Cardiac fibroblast (primary cell): ENCODE results near the gene WNK2.

ENCODE experiments used
- DNase-seq, 2 donors: peaks; one replicate each; pipeline versions ENCODE4 v3.0.0 to v3.0.0-alpha.2; 2010; ENCODE audit warnings: low read depth in 2 of 2
- H3K4me3 ChIP-seq, 2 donors: replicated peaks in 1 of 2; 1 replicate in 1 of 2; 2 replicates in 1 of 2; pipeline ENCODE4 v1.5.1; 2011; ENCODE audit warnings: low read depth in 2 of 2, low read length in 2 of 2, mild to moderate bottlenecking in 2 of 2, moderate library complexity in 1 of 2
- CTCF ChIP-seq: IDR thresholded peaks from one replicate; pipeline ENCODE4 v1.5.1; 2011; ENCODE audit warnings: low read depth, mild to moderate bottlenecking, low read length, inconsistent platforms

WNK2 gene

GRCh38 chr9:93280661-93281259 is 96.8 kb downstream of the WNK2 start:
- no peak for TF ChIP-seq CTCF
- DNase-seq, result no peak
- no peak overlapping the region for H3K4me3 ChIP-seq

GRCh38 chr9:93286252-93287188 is 102.6 kb downstream of the WNK2 start:
- no peak for TF ChIP-seq CTCF
- no peak for DNase-seq
- H3K4me3 ChIP-seq, result no peak overlapping the region

GRCh38 chr9:93287189-93287552 is 103.2 kb downstream of the WNK2 start:
- DNase-seq, result no peak
- no peak for TF ChIP-seq CTCF
- H3K4me3 ChIP-seq, result no peak overlapping the region

- H3K4me3 ChIP-seq, result no peak overlapping the region
- no peak for DNase-seq
- no peak for TF ChIP-seq CTCF
These were observed 103.7 kb downstream of the WNK2 start for GRCh38 chr9:93287593-93287992.

- DNase-seq, result no peak
- no peak for TF ChIP-seq CTCF
- no peak overlapping the region for H3K4me3 ChIP-seq
These were observed 104.4 kb downstream of the WNK2 start for GRCh38 chr9:93288341-93288740.

GRCh38 chr9:93288891-93289883 is 105.2 kb downstream of the WNK2 start:
- H3K4me3 ChIP-seq, result no peak overlapping the region
- TF ChIP-seq CTCF, result no peak
- DNase-seq, result peak; percentile 46 to 48
